CD1c-positive myeloid dendritic cell (primary cell): ENCODE measurements around the gene LIN28B.
"Not testable (repeated sequence)": the region's sequence is repeated elsewhere in the genome, so short reads cannot be mapped to it uniquely, and the experiment has no call there.

ENCODE experiments used
- DNase-seq: peaks from one replicate; pipeline ENCODE4 v3.0.0-alpha.2; 2016; ENCODE audit errors: extremely low spot score

LIN28B gene

GRCh38 chr6:105067329-105067728 is 110.4 kb downstream of the LIN28B start:
- no peak for DNase-seq

GRCh38 chr6:105068407-105068806 is 111.5 kb downstream of the LIN28B start:
- DNase-seq: no peak

- DNase-seq: no peak
Measured at GRCh38 chr6:105069821-105070445, 113.0 kb downstream of the LIN28B start.

- no peak for DNase-seq
Measured at GRCh38 chr6:105072798-105073199, 115.9 kb downstream of the LIN28B start.

- no peak for DNase-seq
Measured at GRCh38 chr6:105075210-105075609, 118.3 kb downstream of the LIN28B start.

- not testable (repeated sequence) for DNase-seq
Measured at GRCh38 chr6:105076418-105076817, 119.5 kb downstream of the LIN28B start.

- peak; percentile 23 for DNase-seq
Measured at GRCh38 chr6:105077596-105078385, 120.9 kb downstream of the LIN28B start.

- DNase-seq: no peak
Measured at GRCh38 chr6:105078386-105078708, 121.4 kb downstream of the LIN28B start.

- no peak for DNase-seq
Measured at GRCh38 chr6:105080279-105080678, 123.4 kb downstream of the LIN28B start.

- not testable (repeated sequence) for DNase-seq
Measured at GRCh38 chr6:105081662-105082061, 124.8 kb downstream of the LIN28B start.

- peak; percentile 52 for DNase-seq
Measured at GRCh38 chr6:105087571-105088211, 130.8 kb downstream of the LIN28B start.

- DNase-seq: no peak
Measured at GRCh38 chr6:105091140-105091829, 134.4 kb downstream of the LIN28B start.

GRCh38 chr6:105094133-105094640 is 137.3 kb downstream of the LIN28B start:
- DNase-seq: no peak

- no peak for DNase-seq
Measured at GRCh38 chr6:105095139-105095538, 138.2 kb downstream of the LIN28B start.

GRCh38 chr6:105097288-105097687 is 140.4 kb downstream of the LIN28B start:
- DNase-seq: no peak

GRCh38 chr6:105099371-105099770 is 142.5 kb downstream of the LIN28B start:
- no peak for DNase-seq

- DNase-seq: no peak
Measured at GRCh38 chr6:105102186-105102585, 145.3 kb downstream of the LIN28B start.

GRCh38 chr6:105105094-105105493 is 148.2 kb downstream of the LIN28B start:
- DNase-seq: no peak

- no peak for DNase-seq
Measured at GRCh38 chr6:105106260-105106659, 149.4 kb downstream of the LIN28B start.

GRCh38 chr6:105107207-105107606 is 150.3 kb downstream of the LIN28B start:
- DNase-seq: no peak

GRCh38 chr6:105108631-105109262 is 151.8 kb downstream of the LIN28B start:
- no peak for DNase-seq
